IPS-18c (cell line): ENCODE results near the gene ZFR2.
"Not testable (repeated sequence)": the region's sequence is repeated elsewhere in the genome, so short reads cannot be mapped to it uniquely, and the experiment has no call there.

ENCODE experiments used
- H3K4me3 ChIP-seq: 2 replicates; pipeline ENCODE4 v1.7.0; 2013; ENCODE audit warnings: low read depth, mild to moderate bottlenecking, low read length, moderate library complexity; ENCODE audit not compliant: insufficient read depth
- H3K9me3 ChIP-seq: one replicate; pipeline ENCODE4 v1.6.1; 2013; ENCODE audit warnings: mild to moderate bottlenecking, low read length, moderate library complexity; ENCODE audit not compliant: control insufficient read depth, insufficient read depth

ZFR2 gene

GRCh38 chr19:3881272-3882040 is 12.6 kb upstream of the ZFR2 start:
- Histone ChIP-seq H3K4me3 (peak overlapping the region; percentile 79), H3K9me3 (peaks cover 2% of the 10 kb centered on the region)

GRCh38 chr19:3880471-3881271 is 11.8 kb upstream of the ZFR2 start, which contains the start of gene ATCAY:
Gene ATCAY (plus strand): TSS chr19:3880685. CDS start chr19:3885768, 5,083 bp downstream.
- H3K9me3 ChIP-seq = peaks cover 2% of the 10 kb centered on the region
- peak within 1 kb of the TSS; percentile 79 for H3K4me3 ChIP-seq

- peaks cover 2% of the 10 kb centered on the region for H3K9me3 ChIP-seq
- no peak overlapping the region for H3K4me3 ChIP-seq
These were observed 10.8 kb upstream of the ZFR2 start for GRCh38 chr19:3879656-3880055.

GRCh38 chr19:3874695-3875094 is 5.9 kb upstream of the ZFR2 start:
- H3K9me3 ChIP-seq, H3K4me3 ChIP-seq: not testable (repeated sequence)

- H3K4me3 ChIP-seq = no peak overlapping the region
- peaks cover 8% of the 10 kb centered on the region for H3K9me3 ChIP-seq
These were observed 4.3 kb upstream of the ZFR2 start for GRCh38 chr19:3873151-3873550.

- peak overlapping the region; percentile 49; the same call in 1 of the 2 replicates for H3K4me3 ChIP-seq
- peaks cover 10% of the 10 kb centered on the region for H3K9me3 ChIP-seq
These were observed 668 bp downstream of the ZFR2 start for GRCh38 chr19:3867971-3868769.

GRCh38 chr19:3866910-3867638 is 1.8 kb downstream of the ZFR2 start:
- Histone ChIP-seq H3K9me3 (peaks cover 10% of the 10 kb centered on the region), H3K4me3 (no peak overlapping the region)

- Histone ChIP-seq H3K9me3 (peaks cover 2% of the 10 kb centered on the region), H3K4me3 (no peak overlapping the region)
These were observed 5.2 kb downstream of the ZFR2 start for GRCh38 chr19:3863648-3864047.

GRCh38 chr19:3862826-3863500 is 5.9 kb downstream of the ZFR2 start:
- Histone ChIP-seq H3K4me3 (no peak overlapping the region), H3K9me3 (peaks cover 2% of the 10 kb centered on the region)

GRCh38 chr19:3860499-3860898 is 8.3 kb downstream of the ZFR2 start:
- H3K9me3 ChIP-seq = no peaks in the 10 kb centered on the region
- H3K4me3 ChIP-seq = no peak overlapping the region

- Histone ChIP-seq H3K4me3 (no peak overlapping the region), H3K9me3 (peaks cover 6% of the 10 kb centered on the region)
These were observed 11.3 kb downstream of the ZFR2 start for GRCh38 chr19:3857449-3858003.

GRCh38 chr19:3855320-3855719 is 13.5 kb downstream of the ZFR2 start:
- Histone ChIP-seq H3K4me3 (no peak overlapping the region), H3K9me3 (peaks cover 15% of the 10 kb centered on the region)

- no peak overlapping the region for H3K4me3 ChIP-seq
- peaks cover 15% of the 10 kb centered on the region for H3K9me3 ChIP-seq
These were observed 16.1 kb downstream of the ZFR2 start for GRCh38 chr19:3852614-3853254.

- peaks cover 15% of the 10 kb centered on the region for H3K9me3 ChIP-seq
- no peak overlapping the region for H3K4me3 ChIP-seq
These were observed 16.7 kb downstream of the ZFR2 start for GRCh38 chr19:3852177-3852511.

GRCh38 chr19:3851254-3852176 is 17.3 kb downstream of the ZFR2 start:
- Histone ChIP-seq H3K9me3 (peaks cover 15% of the 10 kb centered on the region), H3K4me3 (no peak overlapping the region; the same call in 1 of the 2 replicates)
